ENCODE data around the gene NFX1. TPM values are rescaled to one million over a fixed set of nuclear protein-coding genes. Genes with fewer than 3 reads are reported as not detected.

The NFX1 gene
- total RNA-seq, 1 donor from 2014 or later, result 34.1 TPM

DNA sequence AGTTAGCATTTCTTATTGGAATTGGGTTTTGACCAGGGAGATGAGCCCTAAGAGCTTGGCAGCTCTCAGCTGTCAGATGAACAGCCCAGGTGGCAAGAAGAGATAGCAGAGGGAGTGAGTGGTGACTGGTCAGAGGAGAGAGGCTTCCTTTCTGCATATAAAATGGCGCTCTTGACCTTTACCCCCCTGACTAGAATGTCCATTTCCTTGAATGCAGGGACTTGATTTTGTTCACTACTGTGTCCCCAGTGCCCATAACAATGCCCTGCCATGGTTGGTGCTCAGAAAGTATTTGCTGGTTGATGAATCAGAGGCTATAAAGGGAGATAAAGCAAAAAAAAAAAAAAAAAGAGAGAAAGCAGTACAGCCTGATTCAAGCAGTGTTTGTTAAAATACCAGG, 18.3 kb upstream of the NFX1 start:
- Histone ChIP-seq H3K9me3 (no peaks in the 10 kb centered on the region), H3K27ac (no peak overlapping the region), H3K4me1 (peaks cover 3% of the 10 kb centered on the region), H3K36me3 (peaks cover 0 to 78% of the 10 kb centered on the region in 2 donors), H3K4me3 (no peak overlapping the region), H3K27me3 (no peaks in the 10 kb centered on the region)
- intact Hi-C loops (cut with DNase I), result no loop called here
- no peak for DNase-seq (ENCODE audit: extremely low spot score in 2 of 2)
- TF ChIP-seq, protein P1, sequence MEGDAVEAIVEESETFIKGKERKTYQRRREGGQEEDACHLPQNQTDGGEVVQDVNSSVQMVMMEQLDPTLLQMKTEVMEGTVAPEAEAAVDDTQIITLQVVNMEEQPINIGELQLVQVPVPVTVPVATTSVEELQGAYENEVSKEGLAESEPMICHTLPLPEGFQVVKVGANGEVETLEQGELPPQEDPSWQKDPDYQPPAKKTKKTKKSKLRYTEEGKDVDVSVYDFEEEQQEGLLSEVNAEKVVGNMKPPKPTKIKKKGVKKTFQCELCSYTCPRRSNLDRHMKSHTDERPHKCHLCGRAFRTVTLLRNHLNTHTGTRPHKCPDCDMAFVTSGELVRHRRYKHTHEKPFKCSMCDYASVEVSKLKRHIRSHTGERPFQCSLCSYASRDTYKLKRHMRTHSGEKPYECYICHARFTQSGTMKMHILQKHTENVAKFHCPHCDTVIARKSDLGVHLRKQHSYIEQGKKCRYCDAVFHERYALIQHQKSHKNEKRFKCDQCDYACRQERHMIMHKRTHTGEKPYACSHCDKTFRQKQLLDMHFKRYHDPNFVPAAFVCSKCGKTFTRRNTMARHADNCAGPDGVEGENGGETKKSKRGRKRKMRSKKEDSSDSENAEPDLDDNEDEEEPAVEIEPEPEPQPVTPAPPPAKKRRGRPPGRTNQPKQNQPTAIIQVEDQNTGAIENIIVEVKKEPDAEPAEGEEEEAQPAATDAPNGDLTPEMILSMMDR (IDR thresholded peaks at IDR 0.05), result no peak
- no peak for TF ChIP-seq POLR2A (IDR thresholded peaks at IDR 0.05)
- no peak for TF ChIP-seq POLR2AphosphoS5 (IDR thresholded peaks at IDR 0.05; ENCODE audit: insufficient read depth in 1 of 2, low read depth in 1 of 2)

DNA sequence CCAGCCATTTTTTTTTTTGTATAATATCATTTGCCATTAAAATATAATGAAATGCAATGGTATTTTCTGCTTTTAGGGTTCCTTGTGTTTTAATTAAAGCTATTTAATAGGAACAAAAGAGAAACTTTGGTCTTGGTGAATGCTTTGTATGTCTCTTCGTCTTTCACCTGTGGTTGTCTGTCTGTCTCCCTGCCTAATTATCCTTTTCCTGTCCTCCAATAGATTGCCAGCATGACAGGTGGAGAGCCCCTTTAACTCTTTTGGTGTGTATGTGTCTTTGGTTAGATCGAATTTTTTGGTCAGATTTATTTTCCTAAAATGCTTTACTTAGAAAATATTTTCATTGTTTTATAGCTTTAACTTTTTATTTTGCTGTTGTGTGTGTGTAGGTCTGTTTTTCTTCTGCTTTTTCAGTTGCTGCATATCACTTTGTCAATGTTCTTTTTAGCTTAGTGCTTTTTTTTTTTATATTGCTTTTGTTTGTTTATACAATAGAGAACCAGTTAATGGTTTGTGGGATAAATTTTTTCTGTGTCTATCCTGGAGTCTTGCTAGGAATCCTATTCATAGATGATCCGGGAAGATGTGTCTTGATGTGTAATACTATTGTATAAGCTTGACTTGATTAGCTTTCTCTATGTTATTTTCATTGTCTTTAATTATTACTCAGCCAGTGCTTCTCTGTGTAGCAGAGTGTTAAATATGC, 16.9 kb upstream of the NFX1 start:
- intact Hi-C loops (cut with DNase I), result no loop called here
- TF ChIP-seq, protein P1 (IDR thresholded peaks at IDR 0.05), result no peak
- no peak for TF ChIP-seq POLR2A (IDR thresholded peaks at IDR 0.05)
- no peak for TF ChIP-seq POLR2AphosphoS5 (IDR thresholded peaks at IDR 0.05; ENCODE audit: insufficient read depth in 1 of 2, low read depth in 1 of 2)
- no peak overlapping the region for H3K4me3 ChIP-seq
- H3K9me3 ChIP-seq, result no peaks in the 10 kb centered on the region
- no peaks in the 10 kb centered on the region for H3K4me1 ChIP-seq
- no peak for DNase-seq (ENCODE audit: extremely low spot score in 2 of 2)
- H3K27ac ChIP-seq, result no peak overlapping the region
- H3K36me3 ChIP-seq, result peaks cover 0 to 80% of the 10 kb centered on the region in 2 donors
- no peaks in the 10 kb centered on the region for H3K27me3 ChIP-seq

GRCh38 chr9:33273972-33274328, 16.4 kb upstream of the NFX1 start:
- peaks cover 0 to 82% of the 10 kb centered on the region in 2 donors for H3K36me3 ChIP-seq
- TF ChIP-seq, protein P1 (IDR thresholded peaks at IDR 0.05), result no peak
- TF ChIP-seq POLR2AphosphoS5 (IDR thresholded peaks at IDR 0.05; ENCODE audit: insufficient read depth in 1 of 2, low read depth in 1 of 2), result no peak
- TF ChIP-seq POLR2A (IDR thresholded peaks at IDR 0.05), result no peak
- no peaks in the 10 kb centered on the region for H3K4me1 ChIP-seq
- no peaks in the 10 kb centered on the region for H3K27me3 ChIP-seq
- H3K9me3 ChIP-seq, result no peaks in the 10 kb centered on the region
- no peak for DNase-seq (ENCODE audit: extremely low spot score in 2 of 2)
- no peak overlapping the region for H3K27ac ChIP-seq
- H3K4me3 ChIP-seq, result no peak overlapping the region
- intact Hi-C loops (cut with DNase I), result no loop called here

- no peaks in the 10 kb centered on the region for H3K9me3 ChIP-seq
- TF ChIP-seq POLR2A (IDR thresholded peaks at IDR 0.05) (no peak), POLR2AphosphoS5 (IDR thresholded peaks at IDR 0.05; ENCODE audit: insufficient read depth in 1 of 2, low read depth in 1 of 2) (no peak)
- TF ChIP-seq, protein P1 (IDR thresholded peaks at IDR 0.05), result no peak
- intact Hi-C loops (cut with DNase I), result no loop called here
- no peak for DNase-seq (ENCODE audit: extremely low spot score in 2 of 2)
- H3K4me3 ChIP-seq, result no peak overlapping the region
- H3K4me1 ChIP-seq, result no peaks in the 10 kb centered on the region
- peaks cover 0 to 72% of the 10 kb centered on the region in 2 donors for H3K36me3 ChIP-seq
- no peak overlapping the region for H3K27ac ChIP-seq
- no peaks in the 10 kb centered on the region for H3K27me3 ChIP-seq
Measured at GRCh38 chr9:33277484-33277883, 12.8 kb upstream of the NFX1 start.

DNA sequence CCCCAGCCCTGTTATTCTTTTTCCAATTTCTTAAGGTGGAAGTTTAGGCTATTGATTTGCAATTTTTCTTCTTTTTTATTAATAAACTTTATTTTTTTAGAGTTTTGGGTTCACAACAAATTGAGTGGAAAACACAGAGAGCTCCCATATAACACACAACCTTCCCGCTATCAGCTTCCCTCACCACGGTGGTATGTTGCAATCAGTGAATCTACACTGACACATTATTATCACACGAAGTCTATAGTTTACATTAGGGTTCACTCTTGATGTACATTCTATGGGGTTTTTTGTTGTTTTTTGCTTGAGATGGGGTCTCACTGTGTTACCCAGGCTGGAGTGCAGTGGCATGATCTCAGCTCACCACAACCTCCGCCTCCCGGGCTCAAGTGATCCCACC, 4.8 kb upstream of the NFX1 start:
- H3K27me3 ChIP-seq, result no peaks in the 10 kb centered on the region
- no peak overlapping the region for H3K4me3 ChIP-seq
- no peaks in the 10 kb centered on the region for H3K9me3 ChIP-seq
- peaks cover 10% of the 10 kb centered on the region for H3K4me1 ChIP-seq
- H3K27ac ChIP-seq, result no peak overlapping the region
- no peak for DNase-seq (ENCODE audit: extremely low spot score in 2 of 2)
- TF ChIP-seq, protein P1 (IDR thresholded peaks at IDR 0.05), result no peak
- TF ChIP-seq POLR2AphosphoS5 (IDR thresholded peaks at IDR 0.05; ENCODE audit: insufficient read depth in 1 of 2, low read depth in 1 of 2), result no peak
- H3K36me3 ChIP-seq, result peaks cover 0 to 8% of the 10 kb centered on the region in 2 donors
- intact Hi-C loops (cut with DNase I), result no loop called here

All from vagina (tissue), 2 donors.